ENCODE results near the gene IL31RA.

DNA sequence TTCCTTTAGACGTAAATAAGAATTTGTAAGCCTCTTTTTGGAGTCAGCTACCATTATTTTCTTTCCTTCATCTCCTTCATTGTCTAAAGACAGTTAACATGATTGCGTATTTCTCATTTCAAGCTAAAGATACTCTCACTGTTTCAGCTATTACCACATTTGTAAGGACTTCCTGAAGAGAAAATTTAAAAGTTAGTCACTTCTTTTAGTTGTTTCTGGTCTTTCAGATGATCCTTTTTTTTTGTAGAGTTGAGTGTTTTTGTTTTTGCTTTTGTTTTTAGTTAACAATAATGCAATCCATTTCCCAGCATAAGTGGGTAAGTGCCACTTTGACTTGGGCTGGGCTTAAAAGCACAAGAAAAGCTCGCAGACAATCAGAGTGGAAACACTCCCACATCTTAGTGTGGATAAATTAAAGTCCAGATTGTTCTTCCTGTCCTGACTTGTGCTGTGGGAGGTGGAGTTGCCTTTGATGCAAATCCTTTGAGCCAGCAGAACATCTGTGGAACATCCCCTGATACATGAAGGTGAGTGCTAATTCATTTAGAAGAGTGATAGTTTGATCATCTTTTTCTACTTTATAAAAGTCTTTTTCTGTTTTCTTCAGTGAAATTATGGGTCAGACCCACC, 2.0 kb downstream of the IL31RA start:
- TF ChIP-seq, protein P1, sequence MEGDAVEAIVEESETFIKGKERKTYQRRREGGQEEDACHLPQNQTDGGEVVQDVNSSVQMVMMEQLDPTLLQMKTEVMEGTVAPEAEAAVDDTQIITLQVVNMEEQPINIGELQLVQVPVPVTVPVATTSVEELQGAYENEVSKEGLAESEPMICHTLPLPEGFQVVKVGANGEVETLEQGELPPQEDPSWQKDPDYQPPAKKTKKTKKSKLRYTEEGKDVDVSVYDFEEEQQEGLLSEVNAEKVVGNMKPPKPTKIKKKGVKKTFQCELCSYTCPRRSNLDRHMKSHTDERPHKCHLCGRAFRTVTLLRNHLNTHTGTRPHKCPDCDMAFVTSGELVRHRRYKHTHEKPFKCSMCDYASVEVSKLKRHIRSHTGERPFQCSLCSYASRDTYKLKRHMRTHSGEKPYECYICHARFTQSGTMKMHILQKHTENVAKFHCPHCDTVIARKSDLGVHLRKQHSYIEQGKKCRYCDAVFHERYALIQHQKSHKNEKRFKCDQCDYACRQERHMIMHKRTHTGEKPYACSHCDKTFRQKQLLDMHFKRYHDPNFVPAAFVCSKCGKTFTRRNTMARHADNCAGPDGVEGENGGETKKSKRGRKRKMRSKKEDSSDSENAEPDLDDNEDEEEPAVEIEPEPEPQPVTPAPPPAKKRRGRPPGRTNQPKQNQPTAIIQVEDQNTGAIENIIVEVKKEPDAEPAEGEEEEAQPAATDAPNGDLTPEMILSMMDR (conservative IDR thresholded peaks at IDR 0.05; ENCODE audit: low read depth, low read length), result no peak
- TF ChIP-seq EZH2 (IDR thresholded peaks at IDR 0.05; ENCODE audit: borderline replicate concordance, low read depth, low read length, poor library complexity, severe bottlenecking), result no peak
